CD4-positive, alpha-beta T cell treated with Interleukin-2 at 100 ng/mL for 4 hours (primary cell): ENCODE measurements around the gene ACAP1.
"Not testable (repeated sequence)": the region's sequence is repeated elsewhere in the genome, so short reads cannot be mapped to it uniquely, and the experiment has no call there.

Source experiments
- DNase-seq: peaks from one replicate; pipeline ENCODE4 v3.0.0-alpha.2; 2020; ENCODE audit warnings: low spot score

ACAP1 gene

DNA sequence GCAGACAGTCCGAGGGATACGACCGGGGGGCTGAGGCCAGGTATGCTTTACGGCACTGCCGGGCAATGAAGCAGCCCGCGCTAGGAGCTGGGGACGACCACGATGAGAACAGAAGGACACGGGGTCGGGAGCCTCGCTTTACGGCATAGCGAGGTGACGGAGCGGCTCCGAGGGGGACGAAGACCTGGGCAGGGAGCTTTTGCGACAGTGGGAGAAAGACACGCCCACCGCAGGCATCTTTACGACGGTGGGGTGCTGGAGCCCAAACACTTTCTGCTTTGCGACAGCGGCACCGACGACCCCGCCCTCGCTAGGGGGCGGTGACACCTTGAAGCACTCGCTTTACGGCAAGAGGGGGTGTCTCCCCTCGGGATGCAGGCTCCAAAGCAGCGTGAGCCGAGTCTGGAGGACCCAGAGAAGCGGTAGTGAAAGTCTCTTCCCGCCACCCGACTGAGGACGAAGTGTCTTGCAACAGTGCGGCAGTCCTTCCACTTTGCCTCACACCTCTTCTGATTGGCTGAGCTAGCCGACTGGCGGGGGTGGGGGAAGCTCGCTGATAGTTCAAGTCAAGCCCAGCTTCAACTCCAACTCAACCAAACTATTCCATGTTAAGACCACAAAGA is 6.8 kb upstream of the ACAP1 start:
- DNase-seq, result peak; percentile 98

GRCh38 chr17:7329997-7330637 is 6.2 kb upstream of the ACAP1 start:
- peak; percentile 79 for DNase-seq

GRCh38 chr17:7330638-7331015 is 5.7 kb upstream of the ACAP1 start:
- no peak for DNase-seq

- no peak for DNase-seq
These were observed 4.2 kb upstream of the ACAP1 start for GRCh38 chr17:7332111-7332510.

GRCh38 chr17:7332600-7333069 is 3.7 kb upstream of the ACAP1 start:
- peak; percentile 61 for DNase-seq

DNA sequence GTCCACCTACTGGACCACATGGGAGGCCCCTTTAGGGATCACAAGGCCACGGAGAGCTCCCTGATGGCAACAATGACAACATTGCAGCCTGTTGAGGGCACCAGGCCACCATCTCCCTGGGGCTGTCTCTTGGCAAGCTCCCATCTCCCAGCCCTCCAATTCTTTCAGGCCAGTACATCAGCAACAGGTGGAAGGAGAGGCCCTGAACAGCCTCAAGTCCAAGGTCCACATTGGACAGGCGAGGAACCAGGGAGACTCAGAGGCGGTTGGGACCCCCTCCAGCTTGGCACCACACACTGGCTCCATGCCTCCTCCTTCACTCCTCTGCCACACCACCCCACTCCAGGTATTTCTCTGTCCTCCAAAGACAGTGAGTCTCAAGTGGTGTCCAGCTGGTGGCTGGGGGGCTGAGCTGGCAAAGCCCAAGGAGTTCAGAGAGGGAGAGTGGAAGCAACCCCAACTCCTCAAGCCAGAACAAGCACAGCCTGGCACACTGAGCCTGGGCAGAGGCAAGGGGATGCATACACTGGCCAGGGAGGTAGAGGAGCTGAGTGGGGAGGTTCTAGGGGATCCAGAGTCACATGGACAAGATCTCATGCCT is 1.3 kb upstream of the ACAP1 start:
- no peak for DNase-seq

GRCh38 chr17:7335765-7336164 is 564 bp upstream of the ACAP1 start:
- not testable (repeated sequence) for DNase-seq

DNA sequence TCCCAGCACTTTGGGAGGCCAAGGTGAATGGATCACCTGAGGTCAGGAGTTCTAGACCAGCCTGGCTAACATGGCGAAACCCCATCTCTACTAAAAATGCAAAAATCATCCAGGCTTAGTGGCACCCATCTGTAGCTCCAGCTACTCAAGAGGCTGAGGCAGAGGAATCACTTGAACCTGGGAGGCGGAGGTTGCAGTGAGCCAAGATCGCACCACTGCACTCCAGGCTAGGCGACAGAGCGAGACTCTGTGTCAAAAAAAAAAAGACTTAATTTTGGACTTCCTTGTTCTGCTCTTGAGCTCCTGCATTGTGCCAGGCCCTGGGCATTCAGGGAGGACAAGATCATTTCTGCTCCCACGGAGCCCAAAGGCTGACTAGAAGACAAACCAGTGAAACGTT is 1.3 kb downstream of the ACAP1 start:
- DNase-seq, result not testable (repeated sequence)

DNA sequence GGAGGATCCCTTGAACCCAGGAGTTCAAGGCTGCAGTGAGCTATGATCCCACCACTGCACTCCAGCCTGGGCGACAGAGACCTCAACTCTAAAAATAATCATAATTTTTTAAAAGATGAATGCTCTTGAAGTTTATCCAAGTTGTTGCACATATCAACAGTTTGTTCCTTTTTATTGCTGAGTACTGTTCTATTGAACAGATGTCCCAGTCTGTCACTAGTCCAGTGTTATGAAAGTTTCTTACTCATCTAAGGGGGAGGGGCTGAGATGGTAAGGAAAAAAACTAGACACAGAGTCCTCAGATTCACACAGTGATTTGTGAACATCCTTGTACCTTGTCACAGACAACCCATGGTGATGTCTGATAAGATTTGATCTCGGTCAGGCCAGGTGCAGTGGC is 3.9 kb downstream of the ACAP1 start:
- no peak for DNase-seq

GRCh38 chr17:7341842-7342241 is 5.5 kb downstream of the ACAP1 start:
- DNase-seq, result no peak

GRCh38 chr17:7343250-7343649 is 6.9 kb downstream of the ACAP1 start:
- no peak for DNase-seq

- DNase-seq, result no peak
These were observed 10.7 kb downstream of the ACAP1 start for GRCh38 chr17:7346761-7347614.

- no peak for DNase-seq
These were observed 11.5 kb downstream of the ACAP1 start for GRCh38 chr17:7347630-7348477.

GRCh38 chr17:7348478-7349242 is 12.3 kb downstream of the ACAP1 start:
- no peak for DNase-seq

GRCh38 chr17:7351665-7352502 is 15.6 kb downstream of the ACAP1 start, which contains the start of gene KCTD11:
Gene KCTD11, plus strand, starts transcription at chr17:7352162.
- peak; percentile 82 for DNase-seq

- DNase-seq, result no peak
These were observed 16.2 kb downstream of the ACAP1 start for GRCh38 chr17:7352503-7352889.

- DNase-seq, result no peak
These were observed 16.7 kb downstream of the ACAP1 start for GRCh38 chr17:7352910-7353635.

DNA sequence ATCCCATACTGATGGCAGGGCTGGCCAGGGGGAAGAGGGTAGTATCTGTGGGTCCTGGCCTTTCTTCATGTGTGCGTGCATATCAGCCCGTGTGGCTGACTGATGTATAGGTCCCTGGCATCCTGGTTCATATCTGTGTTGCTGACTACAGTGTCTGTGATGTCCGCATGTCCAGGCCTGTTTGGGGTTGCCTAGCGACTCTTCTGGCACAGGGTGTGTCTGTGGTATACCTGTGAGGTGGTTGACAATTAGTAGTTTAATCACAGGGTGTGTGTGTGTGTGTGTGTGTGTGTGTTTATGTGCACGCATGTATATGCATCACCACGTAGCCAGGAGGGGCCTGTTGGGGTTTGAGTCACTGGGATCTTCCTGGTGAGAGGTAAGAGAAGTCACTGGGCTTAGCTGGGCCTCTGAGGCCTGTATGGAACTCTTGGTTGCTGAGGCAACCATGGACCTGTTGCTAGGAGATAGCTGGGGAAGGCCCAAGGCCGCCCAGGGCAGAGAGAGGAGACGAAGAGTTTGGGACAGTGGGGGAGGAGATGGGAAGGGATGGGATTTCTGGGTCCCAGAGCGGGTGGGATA is 18.0 kb downstream of the ACAP1 start:
- DNase-seq, result peak; percentile 74

DNA sequence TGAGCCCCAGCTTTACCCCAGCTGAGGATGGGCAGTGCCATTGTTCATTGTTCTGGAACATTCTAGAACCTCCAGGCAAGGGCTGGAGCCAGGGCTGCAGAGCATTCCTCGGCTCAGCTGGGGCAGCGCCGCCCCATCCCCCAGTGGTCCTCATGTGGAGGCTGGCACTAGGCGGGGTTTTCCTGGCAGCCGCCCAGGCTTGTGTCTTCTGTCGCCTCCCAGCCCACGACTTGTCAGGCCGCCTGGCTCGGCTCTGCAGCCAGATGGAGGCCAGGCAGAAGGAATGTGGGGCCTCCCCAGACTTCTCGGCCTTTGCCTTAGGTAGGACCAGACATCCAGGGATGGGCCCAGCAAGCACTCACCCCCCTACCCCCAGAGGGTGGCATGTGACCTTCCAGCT is 18.7 kb downstream of the ACAP1 start, which contains the start of gene TMEM95:
TSS of gene TMEM95 (plus strand) at position 104 of the 400 bp plus-strand sequence. CDS start at position 153, 49 bp downstream.
- no peak for DNase-seq
